OCI-LY3 (cell line): Measurements from ENCODE around the gene LLPH.

ENCODE experiments used
- H2AFZ ChIP-seq: fragments of 200-600, 300-600 bp; shearing (Covaris generic); 2 replicates; pipeline ENCODE4 v1.6.0; 2014; ENCODE audit warnings: antibody characterized with exemption, low read depth, low read length
- H3K27ac ChIP-seq: fragments of 200-600, 300-600 bp; sonication (generic); 2 replicates; pipeline ENCODE4 v1.5.1; 2014; ENCODE audit warnings: mild to moderate bottlenecking, low read length, moderate library complexity, mixed read lengths
- H3K27me3 ChIP-seq: fragments of 200-600, 300-600 bp; sonication (generic); 2 replicates; pipeline ENCODE4 v1.6.1; 2014; ENCODE audit warnings: low read depth, low read length, mixed read lengths
- H3K36me3 ChIP-seq: fragments of 200-600, 300-600 bp; sonication (generic); replicated peaks from 2 replicates; pipeline ENCODE3; 2014; ENCODE audit warnings: low read depth, low read length, mixed read lengths
- H3K4me1 ChIP-seq: fragments of 300-600, 200-600 bp; sonication (generic); 2 replicates; pipeline ENCODE4 v1.6.1; 2014; ENCODE audit warnings: low read length, mixed read lengths
- H3K4me2 ChIP-seq: fragments of 200-600, 300-600 bp; sonication (generic); 2 replicates; pipeline ENCODE4 v1.6.1; 2014; ENCODE audit warnings: low read length, mixed read lengths
- H3K4me3 ChIP-seq: fragments of 300-600, 200-600 bp; sonication (generic); 2 replicates; pipeline ENCODE4 v1.5.1; 2014; ENCODE audit warnings: antibody characterized with exemption, mild to moderate bottlenecking, low read length, moderate library complexity
- H3K79me2 ChIP-seq: fragments of 300-600, 200-600 bp; shearing (Covaris generic); 2 replicates; pipeline ENCODE4 v1.6.1; 2014; ENCODE audit warnings: mild to moderate bottlenecking, low read length, mixed read lengths
- H3K9ac ChIP-seq: fragments of 300-600, 200-600 bp; shearing (Covaris generic); 2 replicates; pipeline ENCODE4 v1.6.0; 2014; ENCODE audit warnings: mild to moderate bottlenecking, low read length, moderate library complexity
- H3K9me3 ChIP-seq: fragments of 200-600, 300-600 bp; shearing (Covaris generic); 2 replicates; pipeline ENCODE4 v1.6.1; 2014; ENCODE audit warnings: low read length, mixed read lengths; ENCODE audit not compliant: insufficient read depth
- H4K20me1 ChIP-seq: fragments of 200-600, 300-600 bp; sonication (generic); 2 replicates; pipeline ENCODE4 v1.6.1; 2016; ENCODE audit warnings: low read length, mixed read lengths; ENCODE audit not compliant: insufficient read depth
- CTCF ChIP-seq: fragments of 200-600, 300-600 bp; sonication (generic); IDR thresholded peaks from 2 replicates; pipeline ENCODE4 v1.5.1; 2014; ENCODE audit warnings: antibody characterized with exemption, low read length, low read depth
- EZH2phosphoT487 ChIP-seq: fragments of 200-600 bp; shearing (Covaris generic); IDR thresholded peaks from 2 replicates; pipeline ENCODE4 v1.6.1; 2018; ENCODE audit warnings: antibody characterized with exemption, mixed run types, low read depth

Gene LLPH

DNA sequence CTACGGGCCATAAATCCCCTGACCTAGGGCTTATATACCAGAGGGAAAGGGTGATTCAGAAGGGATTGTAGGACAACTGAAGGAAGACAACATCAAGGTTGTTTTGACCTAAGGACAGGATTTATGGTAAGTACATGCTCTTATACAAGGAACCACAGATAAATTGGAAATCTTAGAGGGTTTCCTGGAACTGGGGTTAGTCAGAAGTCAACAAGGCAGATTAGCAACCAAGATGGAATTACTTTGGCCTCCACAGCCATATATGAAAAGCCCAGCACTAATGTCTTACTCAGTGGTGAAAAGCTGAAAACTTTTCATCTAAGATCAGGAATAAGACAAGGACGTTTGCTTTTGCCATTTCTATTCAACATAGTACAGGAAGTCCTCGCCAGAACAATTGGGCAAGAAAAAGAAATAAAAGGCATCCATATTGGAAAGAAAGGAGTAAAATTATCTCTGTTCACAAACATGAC lies 33.8 kb upstream of the LLPH start:
- Histone ChIP-seq H3K4me2 (no peak overlapping the region), H3K79me2 (peaks cover 91% of the 10 kb centered on the region), H3K4me3 (no peak overlapping the region), H4K20me1 (peaks cover 11% of the 10 kb centered on the region; the same call in 1 of the 2 replicates), H3K4me1 (peaks cover 13% of the 10 kb centered on the region), H3K36me3 (peaks cover 34% of the 10 kb centered on the region), H3K27me3 (no peaks in the 10 kb centered on the region), H3K9me3 (no peaks in the 10 kb centered on the region), H3K27ac (no peak overlapping the region), H2AFZ (no peak overlapping the region), H3K9ac (no peak overlapping the region)
- TF ChIP-seq CTCF, result no peak
- no peak for TF ChIP-seq EZH2phosphoT487

DNA sequence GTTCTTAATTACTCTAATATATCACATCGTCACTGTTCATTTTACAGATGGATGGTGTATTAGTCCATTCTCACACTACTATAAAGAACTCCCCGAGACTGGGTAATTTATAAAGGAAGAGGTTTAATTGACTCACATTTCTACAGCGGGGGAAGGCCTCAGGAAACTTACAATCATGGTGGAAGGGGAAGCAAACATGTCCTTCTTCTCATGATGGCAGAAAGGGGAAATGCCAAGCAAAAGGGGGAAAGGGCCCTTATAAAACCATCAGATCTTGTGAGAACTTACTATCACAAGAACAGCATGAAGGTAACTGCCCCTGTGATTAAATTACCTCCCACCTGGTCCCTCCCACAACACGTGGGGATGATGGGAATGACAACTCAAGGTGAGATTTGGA lies 32.7 kb upstream of the LLPH start:
- Histone ChIP-seq H3K4me1 (peaks cover 8% of the 10 kb centered on the region), H3K27me3 (no peaks in the 10 kb centered on the region), H3K79me2 (peaks cover 80% of the 10 kb centered on the region)

DNA sequence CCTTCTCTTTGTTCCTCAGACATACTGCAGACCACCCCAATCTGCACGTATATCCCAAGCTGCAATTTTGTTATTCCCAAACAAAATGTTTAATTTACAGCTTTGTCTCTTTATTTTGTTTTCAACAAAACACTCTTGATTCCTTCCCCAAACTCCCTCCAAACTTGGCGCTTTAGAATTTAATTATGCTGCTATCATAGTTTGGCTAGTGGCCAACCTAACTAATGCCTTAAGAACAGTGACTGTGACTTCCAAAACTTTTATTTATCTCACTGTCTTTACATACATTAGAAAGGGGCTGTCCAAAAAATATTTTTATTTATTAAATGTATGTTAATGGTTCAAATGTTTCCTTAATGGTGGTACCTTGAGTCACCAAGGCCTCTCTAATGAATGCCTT lies 32.2 kb upstream of the LLPH start:
- Histone ChIP-seq H3K36me3 (peaks cover 41% of the 10 kb centered on the region), H3K4me1 (peaks cover 7% of the 10 kb centered on the region), H3K9me3 (no peaks in the 10 kb centered on the region), H4K20me1 (peaks cover 11% of the 10 kb centered on the region; the same call in 1 of the 2 replicates), H3K27ac (no peak overlapping the region), H3K4me2 (no peak overlapping the region; the same call in 1 of the 2 replicates), H3K9ac (no peak overlapping the region), H3K4me3 (no peak overlapping the region), H3K27me3 (no peaks in the 10 kb centered on the region), H2AFZ (no peak overlapping the region), H3K79me2 (peaks cover 74% of the 10 kb centered on the region)
- no peak for TF ChIP-seq CTCF
- TF ChIP-seq EZH2phosphoT487, result no peak

More for the DNA sequence above, 32.7 kb upstream of the LLPH start:
- no peaks in the 10 kb centered on the region for H3K9me3 ChIP-seq
- no peak overlapping the region for H3K9ac ChIP-seq
- no peak for TF ChIP-seq EZH2phosphoT487
- TF ChIP-seq CTCF, result no peak
- no peak overlapping the region for H3K4me2 ChIP-seq
- H2AFZ ChIP-seq, result no peak overlapping the region
- no peak overlapping the region for H3K27ac ChIP-seq
- peaks cover 11% of the 10 kb centered on the region; the same call in 1 of the 2 replicates for H4K20me1 ChIP-seq
- no peak overlapping the region for H3K4me3 ChIP-seq
- H3K36me3 ChIP-seq, result peaks cover 41% of the 10 kb centered on the region

DNA sequence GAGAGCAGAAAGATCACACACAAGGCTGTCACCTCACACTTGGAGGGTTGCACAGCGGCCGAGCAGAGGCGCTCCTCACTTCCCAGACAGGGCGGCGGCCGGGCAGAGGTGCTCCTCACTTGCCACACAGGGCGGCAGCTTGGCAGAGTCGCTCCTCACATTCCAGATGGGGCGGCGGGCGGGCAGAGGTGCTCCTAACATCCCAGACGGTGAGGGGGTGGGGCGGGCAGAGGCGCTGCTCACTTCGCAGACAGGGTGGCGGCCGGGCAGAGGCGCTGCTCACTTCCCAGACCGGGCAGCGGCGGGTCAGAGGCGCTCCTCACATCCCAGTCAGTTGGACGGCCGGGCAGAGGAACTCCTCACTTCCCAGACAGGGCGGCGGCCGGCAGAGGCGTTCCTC lies 30.2 kb upstream of the LLPH start:
- H3K36me3 ChIP-seq, result peaks cover 25% of the 10 kb centered on the region
- H3K27ac ChIP-seq, result no peak overlapping the region
- H3K27me3 ChIP-seq, result no peaks in the 10 kb centered on the region
- H3K79me2 ChIP-seq, result peaks cover 58% of the 10 kb centered on the region
- H3K9ac ChIP-seq, result no peak overlapping the region
- H3K9me3 ChIP-seq, result no peaks in the 10 kb centered on the region
- H3K4me3 ChIP-seq, result no peak overlapping the region
- no peak overlapping the region for H2AFZ ChIP-seq
- peaks cover 17% of the 10 kb centered on the region for H4K20me1 ChIP-seq
- TF ChIP-seq EZH2phosphoT487, result no peak
- TF ChIP-seq CTCF, result no peak
- no peak overlapping the region for H3K4me2 ChIP-seq
- peaks cover 7% of the 10 kb centered on the region for H3K4me1 ChIP-seq
